ENCODE results near the gene C16orf95.

Gene C16orf95

GRCh38 chr16:87332150-87332549 lies 15.0 kb upstream of the C16orf95 start:
- DNase-seq (ENCODE audit: low spot score) = no peak

DNA sequence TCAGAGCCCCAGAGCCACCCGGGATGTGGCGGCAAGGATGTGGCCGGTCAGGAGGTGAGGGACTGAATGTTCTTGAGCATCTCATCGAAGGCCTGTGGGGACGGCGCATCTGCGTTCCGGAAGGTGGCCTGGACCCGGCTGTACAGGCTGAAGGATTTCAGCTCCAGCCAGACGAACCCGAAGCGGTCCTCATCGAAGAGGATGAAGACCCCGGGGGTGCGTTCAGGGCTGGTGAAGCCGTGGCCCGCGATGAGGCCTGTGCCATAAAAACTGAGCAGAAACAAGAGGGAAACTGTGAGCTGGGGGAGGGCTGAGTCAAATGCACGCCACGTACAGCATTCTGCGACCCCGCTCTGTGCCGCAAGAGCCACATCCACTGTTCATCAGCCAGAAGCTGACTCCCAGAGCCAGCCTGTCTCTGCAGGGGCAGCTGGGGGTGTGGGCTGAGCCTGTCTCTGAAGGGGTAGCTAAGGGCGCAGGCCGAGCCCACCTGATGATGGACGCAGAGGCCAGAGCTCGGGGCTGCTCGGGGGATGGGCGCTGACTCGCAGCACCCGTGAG lies 14.1 kb upstream of the C16orf95 start:
- DNase-seq (ENCODE audit: low spot score) = no peak

GRCh38 chr16:87330646-87331045 lies 13.5 kb upstream of the C16orf95 start:
- no peak for DNase-seq (ENCODE audit: low spot score)

GRCh38 chr16:87330257-87330624 lies 13.0 kb upstream of the C16orf95 start:
- no peak for DNase-seq (ENCODE audit: low spot score)

DNA sequence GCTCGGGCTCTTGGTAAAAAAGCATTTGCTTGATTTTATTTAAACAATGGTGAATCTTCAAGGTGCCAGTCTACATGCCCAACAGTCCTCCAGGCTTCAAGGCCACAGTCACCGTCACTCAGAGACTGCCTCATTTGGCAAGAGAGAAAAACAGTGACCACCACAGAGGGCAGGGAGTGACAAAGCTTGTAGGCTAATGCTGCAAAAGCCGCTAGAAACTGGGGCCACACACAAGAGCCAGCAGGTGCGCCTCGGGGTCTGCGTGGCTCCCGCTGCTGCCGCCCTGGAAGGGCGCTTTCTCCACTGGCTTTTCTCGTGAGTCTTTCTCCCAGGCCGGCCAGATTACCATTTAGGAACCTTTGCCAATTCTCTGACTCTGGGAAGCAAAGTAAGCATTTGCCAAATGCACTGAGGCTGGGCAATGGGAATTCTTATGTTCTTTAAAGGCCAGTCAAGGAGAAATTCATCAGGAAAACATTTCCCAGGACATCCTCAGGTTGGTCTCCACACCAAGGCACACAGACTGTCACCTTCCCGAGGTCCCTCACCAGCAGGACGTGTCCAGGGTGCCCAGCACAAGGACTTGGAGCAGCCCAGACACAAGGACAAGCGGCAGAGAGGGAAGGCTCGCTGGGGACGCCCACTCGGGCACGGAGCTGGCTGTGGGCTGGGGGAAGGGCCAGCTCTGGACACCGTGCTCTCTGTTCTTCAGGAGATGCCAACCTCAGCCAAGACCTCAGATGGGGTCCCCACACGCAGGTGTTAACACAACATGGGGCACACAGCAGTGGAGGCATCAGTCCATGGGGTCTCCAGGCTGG lies 12.5 kb upstream of the C16orf95 start:
- no peak for DNase-seq (ENCODE audit: low spot score)

GRCh38 chr16:87328846-87329245 lies 11.7 kb upstream of the C16orf95 start:
- DNase-seq (ENCODE audit: low spot score) = no peak

- DNase-seq (ENCODE audit: low spot score) = no peak
Measured at GRCh38 chr16:87327798-87328495, 10.8 kb upstream of the C16orf95 start.

DNA sequence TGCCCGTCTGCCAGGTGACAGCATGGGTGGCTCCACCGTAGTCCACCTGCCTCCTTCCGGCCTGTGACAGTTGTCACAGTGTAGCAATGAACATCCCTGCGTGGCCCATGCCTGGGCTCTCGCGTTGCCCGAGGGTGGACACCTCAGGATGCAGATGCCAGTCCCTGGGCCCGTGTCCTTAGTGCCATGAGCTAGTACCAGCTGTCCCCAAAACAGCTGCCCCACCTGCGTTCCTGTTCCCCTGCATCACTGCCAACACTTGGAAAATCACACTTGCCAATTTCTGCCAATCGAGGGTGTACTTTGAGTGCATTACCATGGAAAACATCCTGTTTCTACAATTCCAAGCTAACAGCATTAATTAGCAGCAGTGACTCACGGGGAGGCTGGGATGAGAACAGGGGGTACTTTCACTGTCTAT lies 9.0 kb upstream of the C16orf95 start:
- no peak for DNase-seq (ENCODE audit: low spot score)

DNA sequence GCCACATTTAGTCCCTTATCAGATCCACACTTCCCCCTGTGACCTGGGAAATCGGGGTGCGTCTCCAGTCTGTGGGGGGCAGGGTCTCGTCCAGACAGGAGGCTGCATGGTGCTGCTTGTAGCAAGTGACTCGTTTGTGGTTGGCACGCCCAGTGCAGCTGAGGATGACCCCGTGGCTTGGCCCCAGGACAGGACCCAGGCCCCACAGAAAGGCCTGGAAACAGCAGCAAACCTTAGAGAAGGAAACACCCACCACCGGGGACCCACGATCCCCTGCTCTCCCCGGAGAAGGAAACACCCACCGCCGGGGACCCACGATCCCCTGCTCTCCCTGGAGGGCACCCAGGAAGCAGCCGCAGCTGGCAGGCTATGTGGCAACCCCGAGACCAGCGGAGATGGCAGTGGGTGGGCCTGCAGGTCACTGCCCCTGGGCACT lies 8.2 kb upstream of the C16orf95 start:
- no peak for DNase-seq (ENCODE audit: low spot score)

GRCh38 chr16:87324411-87325275 lies 7.5 kb upstream of the C16orf95 start:
- no peak for DNase-seq (ENCODE audit: low spot score)

- no peak for DNase-seq (ENCODE audit: low spot score)
Measured at GRCh38 chr16:87323727-87324410, 6.7 kb upstream of the C16orf95 start.

DNA sequence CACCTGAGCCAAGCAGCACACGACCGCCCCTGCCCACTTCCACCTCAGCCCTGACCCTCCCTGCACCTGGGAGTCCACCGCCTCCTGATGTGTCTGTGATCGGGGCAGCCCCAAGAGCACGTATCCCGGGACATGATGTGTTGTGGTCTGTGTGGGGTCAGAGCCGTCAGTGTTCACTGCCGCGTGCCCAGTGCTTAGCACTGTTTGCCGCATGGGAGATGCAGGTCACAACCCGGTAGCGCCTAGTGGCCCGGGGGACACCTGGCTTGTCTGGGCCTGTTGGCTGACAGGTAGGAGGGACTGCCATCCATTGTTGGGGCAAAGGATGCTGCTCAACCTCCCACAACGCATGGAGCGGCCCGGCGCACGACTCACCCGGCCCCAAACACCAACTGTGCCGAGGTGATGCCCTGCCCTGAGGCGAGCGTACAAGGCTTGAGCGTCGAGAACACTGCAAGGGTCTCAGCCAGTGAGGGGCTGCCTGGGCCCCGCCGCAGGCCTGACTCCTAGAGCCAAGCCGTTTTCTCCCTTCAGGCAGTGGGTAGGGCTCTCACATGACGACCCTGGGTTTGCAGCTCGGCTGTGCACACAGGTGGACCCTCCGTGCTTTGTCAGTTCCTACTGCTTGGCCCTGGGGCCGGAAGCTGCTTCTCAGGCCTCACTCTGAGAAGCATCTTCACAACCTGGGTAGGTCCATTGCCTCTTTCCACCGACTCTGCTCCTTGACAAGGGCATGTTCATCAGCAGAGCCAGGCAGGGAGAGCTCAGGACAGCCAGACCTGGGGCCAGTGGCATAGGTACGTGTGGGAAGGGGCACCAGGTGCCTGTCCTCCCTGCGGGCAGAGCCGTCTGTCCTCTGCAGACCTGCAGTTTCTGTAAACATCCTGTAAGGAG lies 5.9 kb upstream of the C16orf95 start:
- DNase-seq (ENCODE audit: low spot score) = no peak

DNA sequence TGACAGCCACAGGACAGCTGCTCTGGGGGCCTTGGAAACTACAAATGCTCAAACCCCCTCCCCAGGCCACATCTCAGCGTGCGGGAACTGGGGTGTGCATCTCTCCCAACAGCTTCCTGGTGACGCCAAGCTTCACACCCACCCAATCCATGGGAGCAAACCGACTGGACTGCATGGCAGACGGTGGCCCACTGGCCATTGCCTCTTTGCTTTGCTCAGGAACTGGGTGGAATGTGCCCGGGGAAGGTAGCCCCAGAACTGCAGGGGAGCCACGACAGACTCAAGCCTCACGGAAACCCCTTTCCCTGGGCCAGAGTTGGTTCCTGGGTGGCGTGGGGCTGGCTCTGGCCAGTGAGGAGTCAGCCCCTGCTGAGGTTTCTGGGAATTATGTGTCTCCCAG lies 5.2 kb upstream of the C16orf95 start:
- no peak for DNase-seq (ENCODE audit: low spot score)

DNA sequence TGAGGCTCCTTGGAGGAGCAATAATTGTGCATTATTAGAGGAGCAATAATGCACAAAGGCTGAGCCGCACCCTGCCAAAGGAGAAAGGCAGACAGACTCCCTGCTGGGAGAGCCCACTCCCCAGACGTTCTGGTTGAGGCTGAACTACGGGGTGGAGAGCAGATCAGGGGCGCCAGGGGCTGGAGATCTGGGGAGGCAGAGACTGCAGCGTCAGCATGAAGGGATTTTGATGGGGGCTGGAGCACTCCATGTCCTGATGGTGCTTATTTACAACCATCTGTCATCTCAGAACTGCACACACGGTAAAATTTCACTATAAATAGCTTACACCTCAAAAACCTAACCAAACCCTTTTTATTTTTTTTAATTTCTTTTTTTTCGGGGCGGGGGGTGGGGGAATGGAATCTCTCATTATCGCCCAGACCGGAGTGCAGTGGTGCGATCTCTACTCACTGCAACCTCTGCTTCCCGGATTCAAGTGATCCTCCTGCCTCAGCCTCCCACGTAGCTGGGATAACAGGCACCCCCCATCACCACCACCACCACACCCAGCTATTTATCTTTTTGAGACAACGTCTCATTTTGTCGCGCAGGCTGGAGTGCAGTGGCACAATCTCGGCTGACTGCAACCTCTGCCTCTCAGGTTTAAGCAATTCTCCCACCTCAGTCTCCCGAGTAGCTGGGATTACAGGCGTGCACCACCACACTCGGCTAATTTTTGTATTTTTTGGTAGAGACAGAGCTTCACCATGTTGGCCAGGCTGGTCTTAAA lies 4.3 kb upstream of the C16orf95 start:
- DNase-seq (ENCODE audit: low spot score) = no peak

DNA sequence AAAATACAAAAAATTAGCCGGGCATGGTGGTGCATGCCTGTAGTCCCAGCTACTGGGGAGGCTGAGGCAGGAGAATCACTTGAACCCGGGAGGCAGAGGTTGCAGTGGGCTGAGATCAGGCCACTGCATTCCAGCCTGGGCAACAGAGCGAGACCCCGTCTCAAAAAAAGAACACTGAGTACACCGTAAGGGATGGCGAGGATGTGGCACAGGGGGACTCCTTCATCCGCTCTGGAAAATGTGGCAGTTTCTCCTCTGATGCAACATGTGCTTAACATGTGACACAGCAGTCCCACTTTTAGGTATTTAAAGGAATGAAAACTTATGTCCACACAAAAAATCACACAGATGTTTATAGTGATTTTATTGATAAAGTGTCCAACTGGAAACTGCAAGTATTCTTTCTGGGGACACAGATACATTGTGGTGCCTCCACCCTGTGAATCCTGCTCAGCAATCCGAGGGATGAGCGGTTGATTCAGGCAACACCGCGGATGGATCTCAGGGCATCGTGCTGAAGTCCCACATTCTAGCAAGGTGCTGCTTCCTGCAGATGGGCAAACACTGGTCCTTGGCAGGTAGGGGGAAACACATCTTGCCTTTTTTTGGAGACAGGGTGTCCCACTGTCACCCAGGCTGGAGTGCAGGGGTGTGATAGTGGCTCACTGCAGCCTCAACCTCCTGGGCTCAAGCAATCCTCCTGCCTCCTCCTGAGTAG lies 3.5 kb upstream of the C16orf95 start:
- no peak for DNase-seq (ENCODE audit: low spot score)

GRCh38 chr16:87319997-87320491 lies 2.9 kb upstream of the C16orf95 start:
- no peak for DNase-seq (ENCODE audit: low spot score)

DNA sequence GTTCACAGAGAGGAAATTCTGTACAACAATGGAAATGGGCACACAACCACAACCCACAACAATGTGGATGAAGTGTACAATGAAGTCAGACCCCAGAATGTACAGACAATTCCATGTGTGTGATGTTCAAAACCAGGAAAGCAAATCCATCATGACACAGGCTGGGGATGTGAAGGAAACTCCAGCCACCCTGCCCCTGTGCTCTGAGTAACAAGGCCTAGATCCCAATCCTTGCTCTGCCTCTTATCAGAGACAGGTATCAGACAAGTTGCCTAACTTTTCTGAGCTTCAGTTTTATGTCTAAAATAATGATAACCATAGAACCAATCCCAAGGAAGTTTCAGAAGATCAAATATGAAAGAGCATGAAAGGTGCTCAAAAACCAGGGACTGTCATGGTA lies 1.8 kb upstream of the C16orf95 start:
- DNase-seq (ENCODE audit: low spot score) = no peak

- peak; percentile 18 for DNase-seq (ENCODE audit: low spot score)
Measured at GRCh38 chr16:87317750-87318644, 805 bp upstream of the C16orf95 start.
